ENCODE data around the gene PRAC2.

The PRAC2 gene

GRCh38 chr17:48726114-48726915 is 3.3 kb downstream of the PRAC2 start:
- Mint-ChIP-seq H3K4me3 (no peak overlapping the region), H3K4me1 (ENCODE audit: low read depth) (peaks cover 47% of the 10 kb centered on the region), H3K27me3 (peaks cover 53% of the 10 kb centered on the region), H3K9me3 (ENCODE audit: low read depth) (no peaks in the 10 kb centered on the region), H3K27ac (no peak overlapping the region), H3K36me3 (no peaks in the 10 kb centered on the region)

- no peaks in the 10 kb centered on the region for H3K9me3 Mint-ChIP-seq (ENCODE audit: low read depth)
- H3K36me3 Mint-ChIP-seq = no peaks in the 10 kb centered on the region
- peaks cover 48% of the 10 kb centered on the region for H3K4me1 Mint-ChIP-seq (ENCODE audit: low read depth)
- H3K27me3 Mint-ChIP-seq = peaks cover 58% of the 10 kb centered on the region
- H3K4me3 Mint-ChIP-seq = peak overlapping the region; percentile 8
- H3K27ac Mint-ChIP-seq = no peak overlapping the region
Measured at GRCh38 chr17:48726916-48727286, 3.9 kb downstream of the PRAC2 start.

- no peaks in the 10 kb centered on the region for H3K9me3 Mint-ChIP-seq (ENCODE audit: low read depth)
- peaks cover 62% of the 10 kb centered on the region for H3K27me3 Mint-ChIP-seq
- peak overlapping the region; percentile 66 for H3K4me3 Mint-ChIP-seq
- H3K27ac Mint-ChIP-seq = no peak overlapping the region
- peaks cover 51% of the 10 kb centered on the region for H3K4me1 Mint-ChIP-seq (ENCODE audit: low read depth)
- H3K36me3 Mint-ChIP-seq = no peaks in the 10 kb centered on the region
Measured at GRCh38 chr17:48727415-48728175, 4.6 kb downstream of the PRAC2 start.

- no peaks in the 10 kb centered on the region for H3K9me3 Mint-ChIP-seq (ENCODE audit: low read depth)
- peaks cover 53% of the 10 kb centered on the region for H3K4me1 Mint-ChIP-seq (ENCODE audit: low read depth)
- H3K27ac Mint-ChIP-seq = no peak within 1 kb of the TSS
- H3K27me3 Mint-ChIP-seq = peaks cover 63% of the 10 kb centered on the region
- no peaks in the 10 kb centered on the region for H3K36me3 Mint-ChIP-seq
- H3K4me3 Mint-ChIP-seq = peak within 1 kb of the TSS; percentile 66
Measured at GRCh38 chr17:48728232-48729231, 5.5 kb downstream of the PRAC2 start, which contains the start of gene HOXB13. HOXB13 (minus strand) TSS chr17:48728750; CDS start chr17:48728593, 157 bp downstream.

GRCh38 chr17:48729335-48730239 is 6.6 kb downstream of the PRAC2 start:
- no peaks in the 10 kb centered on the region for H3K36me3 Mint-ChIP-seq
- H3K27ac Mint-ChIP-seq = no peak overlapping the region
- H3K27me3 Mint-ChIP-seq = peaks cover 60% of the 10 kb centered on the region
- no peaks in the 10 kb centered on the region for H3K9me3 Mint-ChIP-seq (ENCODE audit: low read depth)
- H3K4me1 Mint-ChIP-seq (ENCODE audit: low read depth) = peaks cover 51% of the 10 kb centered on the region
- peak overlapping the region; percentile 61 for H3K4me3 Mint-ChIP-seq

- Mint-ChIP-seq H3K4me1 (ENCODE audit: low read depth) (peaks cover 45% of the 10 kb centered on the region), H3K27me3 (peaks cover 61% of the 10 kb centered on the region), H3K27ac (no peak overlapping the region), H3K4me3 (no peak overlapping the region), H3K9me3 (ENCODE audit: low read depth) (no peaks in the 10 kb centered on the region), H3K36me3 (no peaks in the 10 kb centered on the region)
Measured at GRCh38 chr17:48730240-48730550, 7.2 kb downstream of the PRAC2 start.

GRCh38 chr17:48731355-48731754 is 8.4 kb downstream of the PRAC2 start:
- H3K9me3 Mint-ChIP-seq (ENCODE audit: low read depth) = no peaks in the 10 kb centered on the region
- H3K4me3 Mint-ChIP-seq = no peak overlapping the region
- H3K27me3 Mint-ChIP-seq = peaks cover 64% of the 10 kb centered on the region
- H3K27ac Mint-ChIP-seq = peak overlapping the region; percentile 61
- H3K36me3 Mint-ChIP-seq = no peaks in the 10 kb centered on the region
- peaks cover 40% of the 10 kb centered on the region for H3K4me1 Mint-ChIP-seq (ENCODE audit: low read depth)

- Mint-ChIP-seq H3K27ac (no peak overlapping the region), H3K27me3 (peaks cover 62% of the 10 kb centered on the region), H3K9me3 (ENCODE audit: low read depth) (no peaks in the 10 kb centered on the region), H3K4me3 (peak overlapping the region; percentile 77), H3K36me3 (no peaks in the 10 kb centered on the region), H3K4me1 (ENCODE audit: low read depth) (peaks cover 30% of the 10 kb centered on the region)
Measured at GRCh38 chr17:48732688-48733629, 10.0 kb downstream of the PRAC2 start.

- no peak overlapping the region for H3K27ac Mint-ChIP-seq
- H3K4me3 Mint-ChIP-seq = peak overlapping the region; percentile 77
- peaks cover 28% of the 10 kb centered on the region for H3K4me1 Mint-ChIP-seq (ENCODE audit: low read depth)
- peaks cover 67% of the 10 kb centered on the region for H3K27me3 Mint-ChIP-seq
- no peaks in the 10 kb centered on the region for H3K36me3 Mint-ChIP-seq
- no peaks in the 10 kb centered on the region for H3K9me3 Mint-ChIP-seq (ENCODE audit: low read depth)
Measured at GRCh38 chr17:48733632-48734328, 10.8 kb downstream of the PRAC2 start.

GRCh38 chr17:48734333-48735061 is 11.5 kb downstream of the PRAC2 start:
- no peak overlapping the region for H3K27ac Mint-ChIP-seq
- peaks cover 70% of the 10 kb centered on the region for H3K27me3 Mint-ChIP-seq
- H3K9me3 Mint-ChIP-seq (ENCODE audit: low read depth) = no peaks in the 10 kb centered on the region
- H3K4me3 Mint-ChIP-seq = no peak overlapping the region
- H3K4me1 Mint-ChIP-seq (ENCODE audit: low read depth) = peaks cover 29% of the 10 kb centered on the region
- no peaks in the 10 kb centered on the region for H3K36me3 Mint-ChIP-seq

GRCh38 chr17:48735062-48735351 is 12.0 kb downstream of the PRAC2 start:
- Mint-ChIP-seq H3K27me3 (peaks cover 70% of the 10 kb centered on the region), H3K27ac (no peak overlapping the region), H3K4me1 (ENCODE audit: low read depth) (peaks cover 28% of the 10 kb centered on the region), H3K36me3 (no peaks in the 10 kb centered on the region), H3K4me3 (no peak overlapping the region), H3K9me3 (ENCODE audit: low read depth) (no peaks in the 10 kb centered on the region)

- Mint-ChIP-seq H3K27me3 (peaks cover 61% of the 10 kb centered on the region), H3K4me1 (ENCODE audit: low read depth) (peaks cover 23% of the 10 kb centered on the region), H3K27ac (no peak overlapping the region), H3K4me3 (no peak overlapping the region), H3K36me3 (no peaks in the 10 kb centered on the region), H3K9me3 (ENCODE audit: low read depth) (no peaks in the 10 kb centered on the region)
Measured at GRCh38 chr17:48737330-48738043, 14.5 kb downstream of the PRAC2 start.
